Activated CD4-positive, alpha-beta memory T cell treated with anti-CD3 and anti-CD28 coated beads, Interleukin-2, amount 10 ng/mL, durations not matched to agents 7 days and 5 days (primary cell): Measurements from ENCODE around the gene TOPAZ1. TPM values are rescaled to one million over a fixed set of nuclear protein-coding genes. Genes with fewer than 3 reads are reported as not detected.

ENCODE experiments used
- CTCF ChIA-PET: fragments of 350-600 bp; sonication (Branson Sonifier 250); formaldehyde crosslinking; loops from one replicate; lab custom pipeline; 2021; ENCODE audit warnings: antibody characterized with exemption, inconsistent platforms; lab: Charles Lee
- POLR2A ChIA-PET: fragments of 350-600 bp; sonication (Branson Sonifier 250); formaldehyde crosslinking; loops from one replicate; lab custom pipeline; 2021; ENCODE audit warnings: antibody characterized with exemption; lab: Charles Lee
- DNase-seq: peaks from one replicate; pipeline ENCODE4 v3.0.0-alpha.2; 2020
- H3K27ac Mint-ChIP-seq: one replicate; pipeline ENCODE4 v1.8.0; 2021; ENCODE audit warnings: mild to moderate bottlenecking, mixed read lengths
- H3K27me3 Mint-ChIP-seq: one replicate; pipeline ENCODE4 v1.8.0; 2021; ENCODE audit warnings: mixed read lengths
- H3K36me3 Mint-ChIP-seq: one replicate; pipeline ENCODE4 v1.8.0; 2021; ENCODE audit warnings: low read depth, mixed read lengths
- H3K4me1 Mint-ChIP-seq: one replicate; pipeline ENCODE4 v1.8.0; 2021; ENCODE audit warnings: mixed read lengths
- H3K4me3 Mint-ChIP-seq: one replicate; pipeline ENCODE4 v1.8.0; 2021; ENCODE audit warnings: mild to moderate bottlenecking, mixed read lengths
- H3K9me3 Mint-ChIP-seq: one replicate; pipeline ENCODE4 v1.8.0; 2021; ENCODE audit warnings: mixed read lengths
- total RNA-seq, 2 experiments: library from RNA; stranded (reverse); gene quantifications; one replicate each; pipeline ENCODE4 v1.2.3, GENCODE V29; 2021

TOPAZ1 gene
- total RNA-seq, 2 experiments from 2014 or later = not detected

GRCh38 chr3:44323341-44323955 is 81.8 kb downstream of the TOPAZ1 start:
- Mint-ChIP-seq H3K9me3 (no peaks in the 10 kb centered on the region), H3K4me3 (no peak overlapping the region), H3K4me1 (no peaks in the 10 kb centered on the region), H3K36me3 (no peaks in the 10 kb centered on the region), H3K27ac (no peak overlapping the region), H3K27me3 (peaks cover 31% of the 10 kb centered on the region)
- DNase-seq = peak; percentile 53
- POLR2A ChIA-PET = interaction anchor here (1.4 kb wide), 1 partner anchor 15 kb away, joined by 5 read pairs; the partner anchor contains the start of gene TCAIM
- CTCF ChIA-PET = interaction anchor here (0.8 to 1.6 kb wide), 4 partner anchors 10 to 206 kb away, joined by 3 to 6 read pairs (median 4); partner anchors contain the start of gene TCAIM

DNA sequence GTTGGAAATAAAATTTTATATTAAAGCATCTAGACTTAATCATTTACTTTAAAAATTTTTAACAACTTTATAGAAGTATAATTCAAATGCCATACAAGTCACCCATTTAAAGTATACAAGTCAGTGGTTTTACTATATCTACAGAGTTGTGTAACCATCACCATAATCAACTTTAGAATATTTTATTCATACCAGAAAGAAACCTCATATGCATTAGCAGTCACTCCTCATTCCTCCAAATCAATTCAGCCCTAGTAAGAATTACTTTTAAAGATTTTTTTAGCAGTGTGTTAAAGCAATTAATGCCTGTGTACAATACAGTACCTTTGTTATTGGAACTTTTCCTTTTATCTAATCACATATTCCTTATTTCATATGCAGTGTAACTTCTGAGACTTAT is 82.9 kb downstream of the TOPAZ1 start:
- no peaks in the 10 kb centered on the region for H3K36me3 Mint-ChIP-seq
- ChIA-PET CTCF (interaction anchor here (1.0 to 1.6 kb wide), 2 partner anchors 14 to 682 kb away, joined by 3 to 6 read pairs; partner anchors contain the start of gene TCAIM), POLR2A (interaction anchor here (1.4 kb wide), 1 partner anchor 14 kb away, joined by 5 read pairs; the partner anchor contains the start of gene TCAIM)
- no peak for DNase-seq
- no peak overlapping the region for H3K4me3 Mint-ChIP-seq
- no peaks in the 10 kb centered on the region for H3K9me3 Mint-ChIP-seq
- no peak overlapping the region for H3K27ac Mint-ChIP-seq
- peaks cover 29% of the 10 kb centered on the region for H3K27me3 Mint-ChIP-seq
- no peaks in the 10 kb centered on the region for H3K4me1 Mint-ChIP-seq

DNA sequence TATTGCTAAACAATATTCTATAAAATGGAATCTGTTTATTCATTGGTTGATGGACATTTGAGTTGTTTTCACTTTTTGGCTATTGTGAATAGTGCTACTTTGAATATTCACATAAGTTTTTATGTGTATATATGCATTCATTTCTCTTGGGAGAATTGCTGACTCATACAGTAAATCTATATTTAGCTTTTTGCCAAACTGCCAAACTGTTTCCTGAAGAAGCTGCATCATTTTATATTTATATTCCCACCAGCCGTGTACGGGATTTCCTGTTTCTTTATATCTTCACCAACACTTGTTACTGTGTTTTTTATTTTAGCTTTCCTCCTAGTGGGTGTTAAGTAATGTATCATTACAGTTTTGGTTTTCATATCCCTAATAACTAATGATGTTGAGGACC is 84.3 kb downstream of the TOPAZ1 start:
- Mint-ChIP-seq H3K36me3 (no peaks in the 10 kb centered on the region), H3K9me3 (no peaks in the 10 kb centered on the region), H3K27ac (no peak overlapping the region), H3K4me1 (no peaks in the 10 kb centered on the region), H3K27me3 (peaks cover 29% of the 10 kb centered on the region), H3K4me3 (no peak overlapping the region)
- ChIA-PET CTCF (interaction anchor here (1.0 kb wide), 1 partner anchor 11 kb away, joined by 3 read pairs; no protein-coding TSS in a partner anchor), POLR2A (no interaction called here)
- no peak for DNase-seq

GRCh38 chr3:44326515-44326914 is 84.8 kb downstream of the TOPAZ1 start:
- DNase-seq = no peak
- Mint-ChIP-seq H3K27ac (no peak overlapping the region), H3K9me3 (no peaks in the 10 kb centered on the region), H3K36me3 (no peaks in the 10 kb centered on the region), H3K27me3 (peaks cover 26% of the 10 kb centered on the region), H3K4me3 (no peak overlapping the region), H3K4me1 (no peaks in the 10 kb centered on the region)
- POLR2A ChIA-PET = no interaction called here
- CTCF ChIA-PET = interaction anchor here (1.0 kb wide), 1 partner anchor 12 kb away, joined by 3 read pairs; no protein-coding TSS in a partner anchor

DNA sequence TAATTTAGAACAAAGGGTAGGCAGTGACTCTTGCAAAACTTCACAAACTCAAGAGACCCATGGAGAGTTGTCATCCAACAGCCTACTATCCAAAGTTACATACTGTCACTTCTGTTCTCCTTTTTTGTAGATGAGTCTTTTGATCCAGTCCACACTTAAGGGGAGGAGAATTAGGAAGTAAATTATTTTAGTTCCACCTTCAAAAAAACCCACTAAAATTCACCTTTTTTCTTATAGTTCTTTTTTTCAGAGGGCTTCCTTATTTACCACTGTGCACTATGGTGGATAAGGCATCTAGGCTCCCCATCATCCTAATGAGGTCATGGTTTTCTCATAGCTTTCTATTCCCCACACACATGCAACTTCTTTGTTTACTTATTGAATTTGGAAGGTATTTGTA is 88.3 kb downstream of the TOPAZ1 start:
- no peaks in the 10 kb centered on the region for H3K4me1 Mint-ChIP-seq
- H3K9me3 Mint-ChIP-seq = no peaks in the 10 kb centered on the region
- POLR2A ChIA-PET = no interaction called here
- H3K27me3 Mint-ChIP-seq = peaks cover 24% of the 10 kb centered on the region
- no peak overlapping the region for H3K27ac Mint-ChIP-seq
- CTCF ChIA-PET = no interaction called here
- no peak overlapping the region for H3K4me3 Mint-ChIP-seq
- no peak for DNase-seq
- H3K36me3 Mint-ChIP-seq = no peaks in the 10 kb centered on the region

GRCh38 chr3:44330444-44330843 is 88.8 kb downstream of the TOPAZ1 start:
- H3K9me3 Mint-ChIP-seq = no peaks in the 10 kb centered on the region
- no peak for DNase-seq
- ChIA-PET CTCF (no interaction called here), POLR2A (interaction anchor here (0.7 kb wide), 1 partner anchor 13 kb away, joined by 3 read pairs; no protein-coding TSS in a partner anchor)
- peaks cover 21% of the 10 kb centered on the region for H3K27me3 Mint-ChIP-seq
- no peaks in the 10 kb centered on the region for H3K36me3 Mint-ChIP-seq
- H3K4me1 Mint-ChIP-seq = no peaks in the 10 kb centered on the region
- H3K4me3 Mint-ChIP-seq = no peak overlapping the region
- H3K27ac Mint-ChIP-seq = no peak overlapping the region

GRCh38 chr3:44334326-44334725 is 92.6 kb downstream of the TOPAZ1 start:
- peaks cover 14% of the 10 kb centered on the region for H3K27me3 Mint-ChIP-seq

GRCh38 chr3:44337248-44337785 is 95.6 kb downstream of the TOPAZ1 start:
- no peak for DNase-seq
- Mint-ChIP-seq H3K9me3 (no peaks in the 10 kb centered on the region), H3K27ac (peak overlapping the region; percentile 92), H3K36me3 (peaks cover 5% of the 10 kb centered on the region), H3K4me1 (peaks cover 24% of the 10 kb centered on the region), H3K4me3 (peak overlapping the region; percentile 95), H3K27me3 (peaks cover 12% of the 10 kb centered on the region)
- ChIA-PET CTCF (interaction anchor here (1.6 to 2.0 kb wide), 2 partner anchors 13 to 174 kb away, joined by 4 to 6 read pairs; no protein-coding TSS in a partner anchor), POLR2A (interaction anchor here (0.7 to 3.5 kb wide), 9 partner anchors 72 to 781 kb away, joined by 3 to 26 read pairs (median 16); partner anchors contain the start of genes EXOSC7, KIAA1143, KIF15 and ZDHHC3)

More at GRCh38 chr3:44334326-44334725, 92.6 kb downstream of the TOPAZ1 start:
- ChIA-PET CTCF (no interaction called here), POLR2A (no interaction called here)
- Mint-ChIP-seq H3K4me1 (peaks cover 9% of the 10 kb centered on the region), H3K4me3 (no peak overlapping the region), H3K36me3 (no peaks in the 10 kb centered on the region), H3K9me3 (no peaks in the 10 kb centered on the region), H3K27ac (no peak overlapping the region)
- DNase-seq = no peak

GRCh38 chr3:44338010-44338827 is 96.5 kb downstream of the TOPAZ1 start, which contains the start of gene TCAIM:
Gene TCAIM, plus strand, starts transcription at chr3:44338766. Its CDS starts 16,017 bp downstream, at chr3:44354783.
- POLR2A ChIA-PET = interaction anchor here (0.6 to 3.5 kb wide), 14 partner anchors 14 to 782 kb away, joined by 3 to 26 read pairs (median 6); partner anchors contain the start of genes EXOSC7, KIAA1143, KIF15 and ZDHHC3
- peak within 1 kb of the TSS; percentile 95 for H3K4me3 Mint-ChIP-seq
- CTCF ChIA-PET = interaction anchor here (0.6 to 2.0 kb wide), 6 partner anchors 14 to 423 kb away, joined by 3 to 7 read pairs (median 4); partner anchors contain the start of genes KIAA1143 and KIF15
- DNase-seq = peak; percentile 98
- no peaks in the 10 kb centered on the region for H3K9me3 Mint-ChIP-seq
- H3K27me3 Mint-ChIP-seq = peaks cover 10% of the 10 kb centered on the region
- H3K27ac Mint-ChIP-seq = peak within 1 kb of the TSS; percentile 92
- H3K36me3 Mint-ChIP-seq = peaks cover 5% of the 10 kb centered on the region
- peaks cover 24% of the 10 kb centered on the region for H3K4me1 Mint-ChIP-seq

GRCh38 chr3:44338828-44339127 is 97.1 kb downstream of the TOPAZ1 start:
- H3K27me3 Mint-ChIP-seq = peaks cover 5% of the 10 kb centered on the region
- ChIA-PET CTCF (interaction anchor here (0.7 to 2.0 kb wide), 5 partner anchors 15 to 422 kb away, joined by 3 to 7 read pairs (median 4); partner anchors contain the start of genes KIAA1143, KIF15 and ZNF197), POLR2A (interaction anchor here (0.9 to 3.5 kb wide), 10 partner anchors 25 to 638 kb away, joined by 3 to 26 read pairs (median 12); partner anchors contain the start of genes KIAA1143, KIF15, ZNF197 and ZNF445)
- no peaks in the 10 kb centered on the region for H3K9me3 Mint-ChIP-seq
- no peak for DNase-seq
- peaks cover 24% of the 10 kb centered on the region for H3K4me1 Mint-ChIP-seq
- peaks cover 5% of the 10 kb centered on the region for H3K36me3 Mint-ChIP-seq
- H3K4me3 Mint-ChIP-seq = peak overlapping the region; percentile 95
- H3K27ac Mint-ChIP-seq = peak overlapping the region; percentile 92

DNA sequence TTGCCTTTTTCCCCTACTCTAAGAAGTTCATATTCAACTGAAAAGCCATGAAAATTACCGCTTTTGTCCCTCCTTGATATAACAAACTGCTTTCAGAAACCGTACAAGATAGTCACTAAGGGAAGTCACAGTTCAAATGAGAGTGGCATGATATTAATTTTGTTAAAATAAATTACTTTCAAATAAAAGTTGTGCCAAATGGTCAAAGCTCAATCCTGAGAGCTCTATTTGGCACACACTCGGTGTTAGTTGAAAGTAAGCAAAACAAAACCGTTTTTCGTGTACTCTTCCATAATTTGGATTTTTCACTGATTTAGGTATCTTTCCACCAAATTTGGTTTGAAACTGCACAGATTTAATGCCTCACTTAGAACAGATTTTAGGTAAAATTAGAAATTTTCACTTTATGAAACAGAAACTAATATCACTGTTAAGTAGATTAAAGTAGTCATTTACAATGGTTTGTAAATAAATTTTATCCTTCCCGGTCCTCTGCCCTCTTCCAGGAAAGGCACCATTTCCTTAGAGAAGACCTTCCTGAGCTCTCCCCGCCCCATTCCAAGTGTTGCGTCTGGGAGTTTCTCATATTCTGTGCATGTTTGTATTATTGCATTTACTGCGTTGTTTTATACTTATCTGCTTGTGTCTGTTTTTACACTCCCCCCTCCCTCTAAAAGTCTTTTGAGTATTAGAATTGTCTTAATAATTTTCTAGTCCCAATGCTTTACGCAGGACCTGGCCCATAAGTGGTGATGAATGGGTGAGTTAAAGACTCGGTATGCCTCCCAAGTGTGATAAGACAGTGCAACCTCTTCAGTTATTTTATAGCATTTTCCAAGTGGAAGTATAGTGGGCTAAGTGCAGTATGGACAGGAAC is 97.7 kb downstream of the TOPAZ1 start:
- CTCF ChIA-PET = interaction anchor here (0.7 to 2.0 kb wide), 5 partner anchors 15 to 422 kb away, joined by 3 to 7 read pairs (median 4); partner anchors contain the start of genes KIAA1143, KIF15 and ZNF197
- H3K4me3 Mint-ChIP-seq = peak overlapping the region; percentile 95
- POLR2A ChIA-PET = interaction anchor here (1.2 to 3.5 kb wide), 9 partner anchors 24 to 426 kb away, joined by 3 to 26 read pairs (median 16); partner anchors contain the start of genes KIAA1143, KIF15, ZNF197 and ZNF445
- peaks cover 5% of the 10 kb centered on the region for H3K36me3 Mint-ChIP-seq
- peaks cover 5% of the 10 kb centered on the region for H3K27me3 Mint-ChIP-seq
- no peak for DNase-seq
- H3K4me1 Mint-ChIP-seq = peaks cover 24% of the 10 kb centered on the region
- H3K27ac Mint-ChIP-seq = peak overlapping the region; percentile 92
- H3K9me3 Mint-ChIP-seq = no peaks in the 10 kb centered on the region
